GM12865 (cell line): ENCODE data around the gene SAP130.

ENCODE experiments used
- DNase-seq: peaks from one replicate; pipeline ENCODE4 v3.0.0; 2010; ENCODE audit warnings: low read depth
- H3K4me3 ChIP-seq: 2 replicates; pipeline ENCODE4 v1.5.1; 2011; ENCODE audit warnings: mild to moderate bottlenecking, low read depth, low read length, control low read depth
- TF ChIP-seq, protein P1 (sequence below): IDR thresholded peaks from 2 replicates; pipeline ENCODE4 v1.5.1; 2011; ENCODE audit warnings: low read length, control low read depth, low read depth, inconsistent platforms; ENCODE audit not compliant: insufficient read depth; ENCODE audit errors: missing control alignments

SAP130 gene

DNA sequence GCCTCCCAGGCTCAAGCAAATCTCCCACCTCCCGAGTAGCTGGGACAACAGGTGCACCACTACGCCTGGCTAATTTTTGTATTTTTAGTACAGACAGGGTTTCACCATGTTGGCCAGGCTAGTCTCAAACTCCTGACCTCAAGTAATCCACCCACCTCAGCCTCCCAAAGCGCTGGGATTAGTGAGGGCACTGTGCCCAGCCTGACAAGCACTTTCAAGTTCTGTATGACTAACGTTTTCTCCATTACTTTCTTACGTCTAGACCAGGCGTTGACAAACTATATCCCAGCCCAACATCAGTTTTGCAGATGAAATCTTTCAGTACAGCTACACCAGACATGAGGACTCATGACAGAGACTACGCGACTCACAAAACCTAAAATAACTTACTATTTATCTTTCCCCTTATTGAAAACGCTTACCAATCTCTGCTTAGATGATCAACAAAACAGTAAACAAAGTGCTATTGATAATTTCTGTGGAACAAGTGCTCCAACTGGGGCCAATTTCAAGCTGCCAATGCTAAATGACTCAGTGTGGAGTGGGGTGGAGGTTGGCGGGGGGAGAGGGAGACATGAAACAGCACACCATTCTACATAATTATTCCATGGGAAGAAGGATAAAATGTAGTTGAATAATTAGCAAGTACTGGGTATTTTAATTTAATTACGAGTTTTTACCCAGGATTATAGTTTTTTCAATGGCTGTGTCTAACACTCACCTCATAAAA lies 59.1 kb downstream of the SAP130 start:
- TF ChIP-seq, protein P1, sequence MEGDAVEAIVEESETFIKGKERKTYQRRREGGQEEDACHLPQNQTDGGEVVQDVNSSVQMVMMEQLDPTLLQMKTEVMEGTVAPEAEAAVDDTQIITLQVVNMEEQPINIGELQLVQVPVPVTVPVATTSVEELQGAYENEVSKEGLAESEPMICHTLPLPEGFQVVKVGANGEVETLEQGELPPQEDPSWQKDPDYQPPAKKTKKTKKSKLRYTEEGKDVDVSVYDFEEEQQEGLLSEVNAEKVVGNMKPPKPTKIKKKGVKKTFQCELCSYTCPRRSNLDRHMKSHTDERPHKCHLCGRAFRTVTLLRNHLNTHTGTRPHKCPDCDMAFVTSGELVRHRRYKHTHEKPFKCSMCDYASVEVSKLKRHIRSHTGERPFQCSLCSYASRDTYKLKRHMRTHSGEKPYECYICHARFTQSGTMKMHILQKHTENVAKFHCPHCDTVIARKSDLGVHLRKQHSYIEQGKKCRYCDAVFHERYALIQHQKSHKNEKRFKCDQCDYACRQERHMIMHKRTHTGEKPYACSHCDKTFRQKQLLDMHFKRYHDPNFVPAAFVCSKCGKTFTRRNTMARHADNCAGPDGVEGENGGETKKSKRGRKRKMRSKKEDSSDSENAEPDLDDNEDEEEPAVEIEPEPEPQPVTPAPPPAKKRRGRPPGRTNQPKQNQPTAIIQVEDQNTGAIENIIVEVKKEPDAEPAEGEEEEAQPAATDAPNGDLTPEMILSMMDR = no peak
- DNase-seq = no peak
- no peak overlapping the region for H3K4me3 ChIP-seq

DNA sequence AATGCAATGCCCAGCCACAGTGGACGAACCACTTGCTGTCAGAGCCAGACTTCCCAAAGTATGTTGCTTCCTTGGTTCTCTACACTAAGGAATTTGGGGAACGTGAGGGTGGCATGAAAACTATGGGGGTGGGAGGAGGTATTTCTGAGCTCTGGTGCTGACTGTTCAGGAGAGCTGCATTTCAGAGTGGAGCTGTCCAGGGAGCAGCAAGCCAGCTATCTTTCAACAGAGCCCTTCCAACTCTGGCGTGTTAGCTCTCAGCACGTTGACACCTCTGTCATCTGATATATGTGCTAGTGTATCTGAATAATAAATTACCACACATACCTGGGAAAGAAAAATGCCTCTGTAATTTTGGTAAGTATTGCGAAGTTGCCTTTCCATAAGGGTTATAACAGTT lies 66.1 kb downstream of the SAP130 start:
- no peak overlapping the region for H3K4me3 ChIP-seq
- no peak for DNase-seq
- TF ChIP-seq, protein P1 = no peak

DNA sequence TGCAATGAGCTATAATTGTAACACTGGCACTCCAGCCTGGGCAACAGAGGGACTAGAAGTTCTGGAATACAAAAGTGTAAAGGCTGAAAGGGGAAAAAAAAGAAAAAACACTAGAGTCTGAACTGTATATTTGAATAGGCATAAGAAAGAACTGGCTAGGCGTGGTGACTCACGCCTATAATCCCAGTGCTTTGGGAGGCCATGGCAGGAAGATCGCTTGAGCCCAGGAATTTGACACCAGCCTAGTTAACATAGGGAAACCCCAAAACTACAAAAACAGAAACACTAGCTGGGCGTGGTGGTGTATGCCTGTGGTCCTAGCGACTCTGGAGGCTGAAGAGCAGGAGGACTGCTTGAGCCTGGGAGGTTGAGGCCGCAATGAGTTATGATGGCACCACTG lies 70.6 kb downstream of the SAP130 start:
- H3K4me3 ChIP-seq = no peak overlapping the region
- no peak for DNase-seq
- TF ChIP-seq, protein P1 = no peak

DNA sequence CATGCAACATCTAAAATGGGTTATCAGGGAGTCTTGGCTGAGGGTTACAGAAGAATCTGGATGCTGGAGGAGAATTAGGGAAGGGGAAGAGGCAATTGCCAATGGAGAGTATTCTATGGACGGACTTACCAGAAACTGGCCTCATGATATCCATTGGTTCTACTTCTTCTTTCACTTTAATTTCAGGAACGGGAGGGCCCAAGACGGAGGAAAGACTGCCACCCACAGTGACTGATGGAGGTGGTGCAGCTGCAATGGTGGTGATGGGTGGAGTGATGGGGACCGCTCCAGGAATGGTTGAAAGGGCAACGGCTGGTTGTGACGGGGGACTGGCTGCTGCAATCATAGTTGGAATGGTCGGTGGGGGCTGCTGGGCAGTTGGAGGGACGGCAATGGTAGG lies 73.0 kb downstream of the SAP130 start:
- TF ChIP-seq, protein P1 = no peak
- DNase-seq = no peak
- H3K4me3 ChIP-seq = no peak overlapping the region

DNA sequence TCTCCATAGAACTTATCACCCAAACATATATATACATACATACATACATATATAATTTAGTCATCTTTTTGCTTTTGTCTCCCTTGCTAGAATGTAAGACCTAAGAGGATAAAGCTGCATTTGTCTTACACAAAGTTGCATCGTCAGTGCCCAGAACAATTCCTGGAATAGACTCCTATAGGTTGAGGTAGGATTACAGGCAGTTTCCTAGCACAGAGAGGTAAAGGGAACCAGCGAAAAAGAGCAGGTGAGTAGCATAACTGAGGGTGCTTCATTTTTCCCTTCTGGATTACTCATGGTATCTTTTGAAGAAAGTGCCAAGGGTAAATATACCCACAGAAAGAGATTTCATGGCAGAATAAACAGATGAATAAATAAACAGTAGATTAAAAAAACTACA lies 74.0 kb downstream of the SAP130 start:
- no peak for DNase-seq
- H3K4me3 ChIP-seq = no peak overlapping the region
- TF ChIP-seq, protein P1 = no peak

DNA sequence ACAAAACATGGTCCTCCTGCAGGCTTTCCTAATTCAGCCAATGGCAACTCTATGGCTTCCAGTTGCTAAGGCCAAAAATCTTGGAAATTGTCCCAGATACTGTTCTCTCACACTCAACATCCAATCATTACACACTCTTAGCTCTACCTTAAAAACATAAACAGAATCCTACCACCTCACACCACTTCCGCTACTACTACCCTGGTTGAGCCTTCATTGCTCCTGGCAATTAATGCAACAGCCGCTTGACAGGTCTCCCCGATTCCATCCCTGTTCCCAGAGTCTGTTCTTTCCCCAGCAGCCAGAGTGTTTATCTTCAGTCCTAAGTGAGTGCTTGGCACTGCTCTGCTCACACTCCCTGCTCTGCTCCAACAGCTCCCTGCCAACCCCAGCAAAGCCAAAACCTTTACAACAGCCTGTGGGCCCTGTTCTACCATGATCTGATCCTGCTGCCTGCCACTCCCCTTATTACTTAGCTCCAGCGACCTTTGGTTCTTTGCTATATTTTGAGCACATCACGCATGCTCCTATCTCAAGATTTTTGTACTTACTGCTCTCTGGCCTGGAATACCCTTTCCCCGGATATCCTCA lies 74.6 kb downstream of the SAP130 start:
- TF ChIP-seq, protein P1 = no peak
- no peak overlapping the region for H3K4me3 ChIP-seq
- DNase-seq = no peak

DNA sequence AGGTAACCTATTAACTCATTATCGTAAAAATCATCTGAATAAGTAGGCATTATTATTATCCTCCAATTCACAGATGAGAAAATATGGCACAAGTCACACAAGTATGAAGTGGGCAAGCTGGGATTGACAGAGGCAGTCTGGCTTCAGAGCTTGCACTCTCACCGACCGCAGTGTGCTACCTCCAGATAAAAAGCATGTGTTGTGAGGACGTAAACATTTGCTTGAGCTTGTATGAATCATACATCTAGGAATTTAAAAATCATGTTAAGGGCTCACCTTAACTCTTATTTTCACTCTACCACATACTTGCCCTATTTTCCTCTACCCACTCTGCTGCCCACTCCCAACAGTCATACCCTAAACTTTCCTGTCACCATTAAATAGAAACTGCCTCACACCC lies 76.8 kb downstream of the SAP130 start:
- no peak for DNase-seq
- TF ChIP-seq, protein P1 = no peak
- H3K4me3 ChIP-seq = no peak overlapping the region
